Colonic mucosa (tissue), 4 donors: Measurements from ENCODE around the gene LST1. TPM values are rescaled to one million over a fixed set of nuclear protein-coding genes. Genes with fewer than 3 reads are reported as not detected.
"Not testable (repeated sequence)": the region's sequence is repeated elsewhere in the genome, so short reads cannot be mapped to it uniquely, and the experiment has no call there.

Experiments
- DNase-seq: peaks from one replicate; pipeline ENCODE4 v3.0.0-alpha.2; 2020
- H3K27ac ChIP-seq: fragments of 200-600 bp; one replicate; pipeline ENCODE4 v1.8.0; 2021
- H3K27me3 ChIP-seq: fragments of 200-600 bp; one replicate; pipeline ENCODE4 v1.8.0; 2021
- H3K36me3 ChIP-seq: fragments of 200-600 bp; one replicate; pipeline ENCODE4 v1.8.0; 2021
- H3K4me1 ChIP-seq: fragments of 200-600 bp; one replicate; pipeline ENCODE4 v1.8.0; 2021; ENCODE audit warnings: mild to moderate bottlenecking
- H3K4me3 ChIP-seq: fragments of 200-600 bp; one replicate; pipeline ENCODE4 v1.8.0; 2021
- H3K9ac ChIP-seq, 2 donors: one replicate each; pipeline ENCODE4 v1.7.0; 2013; ENCODE audit warnings: control low read depth in 2 of 2, low read depth in 2 of 2, low read length in 2 of 2
- H3K9me3 ChIP-seq: fragments of 200-600 bp; one replicate; pipeline ENCODE4 v1.8.0; 2021
- CTCF ChIP-seq: fragments of 200-600 bp; IDR thresholded peaks from one replicate; pipeline ENCODE4 v1.8.0; 2022; ENCODE audit warnings: antibody characterized with exemption, mild to moderate bottlenecking
- intact Hi-C: fragments of 100-400 bp; cut with DNase I; formaldehyde crosslinking; loops from one replicate; pipeline ENCODE4 v1.14.1; 2022
- total RNA-seq, 2 donors: library from RNA; stranded (reverse); fragmentation: NEBNext Ultra II Directional in 1 of 2; extraction: Animal tissue kit (Norgen Biotek cat#: 25700) in 1 of 2; gene quantifications; one replicate each; pipeline ENCODE4 v1.2.1, GENCODE V29; 2021
- donor health status: healthy.
- donor health status: DM: no; HTN: no; CAD: no.
- donor health status: DM: no; HTN: no; CAD: no.

The LST1 gene
- total RNA-seq, 2 donors from 2014 or later: 4.8 to 9.2 TPM

- Histone ChIP-seq H3K27ac (no peak overlapping the region), H3K36me3 (no peaks in the 10 kb centered on the region), H3K4me1 (no peaks in the 10 kb centered on the region), H3K27me3 (no peaks in the 10 kb centered on the region), H3K4me3 (no peak overlapping the region), H3K9me3 (no peaks in the 10 kb centered on the region), H3K9ac (no peak overlapping the region)
- TF ChIP-seq CTCF: no peak
- DNase-seq: no peak
- intact Hi-C loops: no loop called here
These were observed 3.0 kb downstream of the LST1 start for GRCh38 chr6:31588871-31589650.

DNA sequence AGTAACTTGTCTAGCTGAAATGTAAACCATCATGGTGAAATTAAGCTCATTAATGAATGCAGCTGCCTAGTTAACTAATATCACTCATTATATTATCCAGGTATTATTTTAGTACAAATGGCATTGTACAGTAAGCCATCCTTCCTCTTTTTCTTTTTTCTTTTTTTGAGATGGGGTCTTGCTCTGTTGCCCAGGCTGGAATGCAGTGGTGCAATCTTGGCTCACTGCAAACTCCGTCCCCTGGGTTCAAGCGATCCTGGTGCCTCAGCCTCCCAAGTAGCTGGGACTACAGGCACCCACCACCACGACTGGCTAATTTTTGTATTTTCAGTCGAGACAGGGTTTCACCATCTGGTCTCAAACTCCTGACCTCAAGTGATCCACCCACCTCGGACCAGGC, 4.6 kb downstream of the LST1 start:
- H3K27ac ChIP-seq, H3K4me1 ChIP-seq, H3K27me3 ChIP-seq, intact Hi-C loops, H3K4me3 ChIP-seq, H3K9ac ChIP-seq, DNase-seq, H3K36me3 ChIP-seq, H3K9me3 ChIP-seq: not testable (repeated sequence)

- intact Hi-C loops: no loop called here
- Histone ChIP-seq H3K9ac (no peak overlapping the region), H3K4me3 (no peak overlapping the region), H3K4me1 (no peaks in the 10 kb centered on the region), H3K36me3 (no peaks in the 10 kb centered on the region), H3K9me3 (no peaks in the 10 kb centered on the region), H3K27me3 (no peaks in the 10 kb centered on the region), H3K27ac (no peak overlapping the region)
- no peak for TF ChIP-seq CTCF
- no peak for DNase-seq
These were observed 6.3 kb downstream of the LST1 start for GRCh38 chr6:31592396-31592771.

- no peaks in the 10 kb centered on the region for H3K36me3 ChIP-seq
- intact Hi-C loops: no loop called here
- no peaks in the 10 kb centered on the region for H3K27me3 ChIP-seq
- H3K27ac ChIP-seq: no peak overlapping the region
- TF ChIP-seq CTCF: no peak
- H3K9me3 ChIP-seq: no peaks in the 10 kb centered on the region
- DNase-seq: no peak
- H3K9ac ChIP-seq: no peak overlapping the region
- H3K4me3 ChIP-seq: no peak overlapping the region
- no peaks in the 10 kb centered on the region for H3K4me1 ChIP-seq
These were observed 10.9 kb downstream of the LST1 start for GRCh38 chr6:31597006-31597405.

- H3K4me1 ChIP-seq: no peaks in the 10 kb centered on the region
- no peak overlapping the region for H3K27ac ChIP-seq
- DNase-seq: no peak
- H3K27me3 ChIP-seq: no peaks in the 10 kb centered on the region
- H3K9ac ChIP-seq: no peak overlapping the region
- H3K4me3 ChIP-seq: no peak overlapping the region
- TF ChIP-seq CTCF: no peak
- no peaks in the 10 kb centered on the region for H3K36me3 ChIP-seq
- no peaks in the 10 kb centered on the region for H3K9me3 ChIP-seq
- intact Hi-C loops: no loop called here
These were observed 21.2 kb downstream of the LST1 start for GRCh38 chr6:31607317-31607716.

DNA sequence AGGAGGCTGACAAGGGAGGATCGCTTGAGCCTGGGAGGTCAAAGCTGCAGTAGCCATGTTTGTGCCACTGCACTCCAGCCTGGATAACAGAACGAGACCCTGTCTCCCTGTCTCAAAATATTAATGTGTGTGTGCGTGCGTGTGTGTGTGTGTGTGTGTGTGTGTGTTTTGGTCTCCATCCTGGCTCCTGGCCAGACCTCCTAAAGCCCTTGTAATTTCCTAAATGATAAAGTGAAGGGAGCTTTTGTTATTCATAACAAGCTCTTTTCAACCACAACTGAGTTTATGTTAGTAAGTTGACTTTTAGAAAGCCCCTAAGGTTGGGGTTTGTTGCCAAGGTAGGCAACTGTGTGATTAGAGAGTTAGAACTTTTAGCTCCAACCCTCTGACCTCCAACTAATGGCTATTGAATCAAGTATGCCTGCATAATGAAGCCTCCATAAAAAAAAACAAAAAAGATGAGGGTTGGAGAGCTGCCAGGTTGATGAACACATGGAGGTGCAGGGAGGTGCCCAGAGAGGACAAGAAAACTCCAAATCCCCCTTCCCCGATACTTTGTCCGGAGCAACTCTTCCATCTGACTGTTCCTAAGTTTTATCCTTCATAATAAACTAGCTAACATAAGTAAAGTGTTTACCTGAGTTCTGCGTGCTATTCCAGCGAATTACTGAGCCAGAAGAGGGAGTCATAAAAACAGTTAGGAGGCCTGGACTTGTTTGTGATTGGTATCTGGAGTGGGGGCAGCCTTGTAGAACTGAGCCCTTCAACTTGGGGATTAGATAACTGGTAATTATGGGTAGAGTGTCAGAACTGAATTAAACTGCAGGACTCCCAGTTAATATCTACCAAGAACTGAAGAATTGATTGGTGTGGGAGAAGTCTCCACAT, 23.7 kb downstream of the LST1 start:
- H3K4me3 ChIP-seq: no peak overlapping the region
- no peak overlapping the region for H3K9ac ChIP-seq
- no peaks in the 10 kb centered on the region for H3K4me1 ChIP-seq
- intact Hi-C loops: no loop called here
- H3K36me3 ChIP-seq: no peaks in the 10 kb centered on the region
- H3K27ac ChIP-seq: no peak overlapping the region
- DNase-seq: no peak
- no peak for TF ChIP-seq CTCF
- no peaks in the 10 kb centered on the region for H3K9me3 ChIP-seq
- no peaks in the 10 kb centered on the region for H3K27me3 ChIP-seq
